Measurements from ENCODE around the gene C16orf92.

DNA sequence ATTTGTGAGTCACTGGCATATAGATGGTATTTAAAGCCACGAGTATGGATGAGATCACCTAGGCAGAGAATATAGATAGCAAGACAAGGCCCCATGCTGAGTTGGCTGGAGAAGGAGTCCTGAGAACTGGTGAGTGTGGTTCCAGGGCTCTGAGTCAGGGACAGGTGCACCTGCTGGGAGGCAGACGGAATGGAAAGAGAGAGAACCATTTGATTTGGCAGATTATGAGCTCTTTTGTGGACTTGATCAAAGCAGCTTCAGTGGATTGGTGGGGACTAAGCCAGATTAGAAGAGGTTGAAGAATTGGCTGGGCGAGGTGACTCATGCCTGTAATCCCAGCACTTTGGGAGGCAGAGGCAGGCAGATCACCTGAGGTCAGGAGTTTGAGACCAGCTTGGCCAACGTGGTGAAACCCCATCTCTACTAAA is 4.3 kb upstream of the C16orf92 start:
- no peak for TF ChIP-seq CTCF (conservative IDR thresholded peaks at IDR 0.05; ENCODE audit: low read depth in 2 of 2)
- TF ChIP-seq JUNB (IDR thresholded peaks at IDR 0.05; ENCODE audit: unreplicated experiment): no peak
